ENCODE results near the gene REXO4. TPM values are rescaled to one million over a fixed set of nuclear protein-coding genes. Genes with fewer than 3 reads are reported as not detected.

Gene REXO4
- total RNA-seq, 1 donor from 2014 or later, result 35.4 TPM

GRCh38 chr9:133420392-133420827, 2.6 kb upstream of the REXO4 start:
- Mint-ChIP-seq H3K9me3 (no peaks in the 10 kb centered on the region), H3K4me3 (peak overlapping the region; percentile 64), H3K27ac (ENCODE audit: unreplicated experiment) (no peak overlapping the region), H3K4me1 (peaks cover 26% of the 10 kb centered on the region), H3K36me3 (ENCODE audit: low read depth) (no peaks in the 10 kb centered on the region), H3K27me3 (ENCODE audit: low read depth) (peaks cover 1% of the 10 kb centered on the region)
- DNase-seq (ENCODE audit: low read depth, low spot score), result no peak
- TF ChIP-seq CTCF (conservative IDR thresholded peaks at IDR 0.05), result no peak

- H3K4me1 Mint-ChIP-seq, result peaks cover 26% of the 10 kb centered on the region
- TF ChIP-seq CTCF (conservative IDR thresholded peaks at IDR 0.05), result no peak
- H3K27me3 Mint-ChIP-seq (ENCODE audit: low read depth), result no peaks in the 10 kb centered on the region
- no peak for DNase-seq (ENCODE audit: low read depth, low spot score)
- H3K27ac Mint-ChIP-seq (ENCODE audit: unreplicated experiment), result peak overlapping the region; percentile 55
- peak overlapping the region; percentile 94 for H3K4me3 Mint-ChIP-seq
- peaks cover 2% of the 10 kb centered on the region for H3K36me3 Mint-ChIP-seq (ENCODE audit: low read depth)
- no peaks in the 10 kb centered on the region for H3K9me3 Mint-ChIP-seq
Observed at GRCh38 chr9:133419005-133419404, 1.2 kb upstream of the REXO4 start.

- Mint-ChIP-seq H3K9me3 (no peaks in the 10 kb centered on the region), H3K4me3 (peak overlapping the region; percentile 23), H3K36me3 (ENCODE audit: low read depth) (peaks cover 3% of the 10 kb centered on the region), H3K4me1 (peaks cover 26% of the 10 kb centered on the region), H3K27ac (ENCODE audit: unreplicated experiment) (no peak overlapping the region), H3K27me3 (ENCODE audit: low read depth) (no peaks in the 10 kb centered on the region)
- no peak for TF ChIP-seq CTCF (conservative IDR thresholded peaks at IDR 0.05)
- DNase-seq (ENCODE audit: low read depth, low spot score), result no peak
Observed at GRCh38 chr9:133415170-133415569, 2.6 kb downstream of the REXO4 start.

- TF ChIP-seq CTCF (conservative IDR thresholded peaks at IDR 0.05), result no peak
- H3K4me1 Mint-ChIP-seq, result no peaks in the 10 kb centered on the region
- H3K4me3 Mint-ChIP-seq, result no peak overlapping the region
- H3K9me3 Mint-ChIP-seq, result no peaks in the 10 kb centered on the region
- DNase-seq (ENCODE audit: low read depth, low spot score), result no peak
- no peak overlapping the region for H3K27ac Mint-ChIP-seq (ENCODE audit: unreplicated experiment)
- no peaks in the 10 kb centered on the region for H3K27me3 Mint-ChIP-seq (ENCODE audit: low read depth)
- H3K36me3 Mint-ChIP-seq (ENCODE audit: low read depth), result peaks cover 10% of the 10 kb centered on the region
Observed at GRCh38 chr9:133408042-133408441, 9.8 kb downstream of the REXO4 start.

GRCh38 chr9:133406480-133407307, 11.1 kb downstream of the REXO4 start:
- DNase-seq (ENCODE audit: low read depth, low spot score), result peak; percentile 83
- Mint-ChIP-seq H3K36me3 (ENCODE audit: low read depth) (peaks cover 10% of the 10 kb centered on the region), H3K4me1 (no peaks in the 10 kb centered on the region), H3K4me3 (peak overlapping the region; percentile 13), H3K27ac (ENCODE audit: unreplicated experiment) (peak overlapping the region; percentile 51), H3K9me3 (no peaks in the 10 kb centered on the region), H3K27me3 (ENCODE audit: low read depth) (no peaks in the 10 kb centered on the region)
- peak; percentile 90 for TF ChIP-seq CTCF (conservative IDR thresholded peaks at IDR 0.05)

All from neural crest cell (in vitro differentiated cells).